GM23338 (cell line): Measurements from ENCODE around the gene ZHX3. TPM values are rescaled to one million over a fixed set of nuclear protein-coding genes. Genes with fewer than 3 reads are reported as not detected.

Experiments
- ATAC-seq: fragments of 200-7000 bp; cut with Tn5 transposase; 3 replicates; pipeline ENCODE4 v1.9.1; 2020
- DNase-seq: peaks from one replicate; pipeline ENCODE4 v3.0.0-alpha.2; 2015; ENCODE audit warnings: low spot score
- H2AFZ ChIP-seq: fragments of 200-600 bp; sonication (generic); 2 replicates; pipeline ENCODE4 v1.8.0; 2016; ENCODE audit warnings: antibody characterized with exemption, mild to moderate bottlenecking, moderate library complexity
- H3F3A ChIP-seq: fragments of 200-600 bp; sonication (generic); replicated peaks from 2 replicates; pipeline ENCODE4 v1.8.0; 2017; ENCODE audit warnings: antibody characterized with exemption, mixed run types, low read depth
- H3K27ac ChIP-seq: fragments of 200-600 bp; sonication (generic); 2 replicates; pipeline ENCODE4 v1.6.1; 2016; ENCODE audit warnings: low read depth
- H3K27me3 ChIP-seq: fragments of 200-600 bp; sonication (generic); 2 replicates; pipeline ENCODE4 v1.8.0; 2016; ENCODE audit warnings: mild to moderate bottlenecking, mixed run types, moderate library complexity; ENCODE audit not compliant: insufficient read depth
- H3K36me3 ChIP-seq: fragments of 200-600 bp; sonication (generic); 2 replicates; pipeline ENCODE4 v1.8.0; 2016; ENCODE audit warnings: mild to moderate bottlenecking; ENCODE audit not compliant: insufficient read depth
- H3K4me1 ChIP-seq: fragments of 200-600 bp; sonication (generic); 2 replicates; pipeline ENCODE4 v1.8.0; 2016; ENCODE audit warnings: mild to moderate bottlenecking, moderate library complexity; ENCODE audit not compliant: insufficient read depth
- H3K4me2 ChIP-seq: fragments of 200-600 bp; sonication (generic); 2 replicates; pipeline ENCODE4 v1.7.1; 2017; ENCODE audit warnings: mixed run types
- H3K4me3 ChIP-seq: fragments of 200-600 bp; sonication (generic); 2 replicates; pipeline ENCODE4 v1.6.1; 2016; ENCODE audit warnings: mixed run types
- H3K79me2 ChIP-seq: fragments of 200-600 bp; sonication (generic); replicated peaks from 2 replicates; pipeline ENCODE4 v1.8.0; 2017; ENCODE audit warnings: mild to moderate bottlenecking; ENCODE audit not compliant: insufficient read depth
- H3K9me2 ChIP-seq: fragments of 200-600 bp; sonication (generic); 2 replicates; pipeline ENCODE4 v1.8.0; 2017; ENCODE audit not compliant: insufficient read depth
- H4K20me1 ChIP-seq: fragments of 200-600 bp; sonication (generic); replicated peaks from 2 replicates; pipeline ENCODE4 v1.8.0; 2017; ENCODE audit warnings: mild to moderate bottlenecking; ENCODE audit not compliant: insufficient read depth
- H3K27ac Mint-ChIP-seq: 2 replicates; pipeline ENCODE4 v1.8.0; 2020; ENCODE audit warnings: inconsistent platforms, mild to moderate bottlenecking, moderate library complexity, mixed read lengths
- H3K27me3 Mint-ChIP-seq: 3 replicates; pipeline ENCODE4 v1.8.0; 2022; ENCODE audit warnings: low read depth, mild to moderate bottlenecking, moderate library complexity, mixed read lengths, inconsistent platforms; ENCODE audit not compliant: insufficient read depth, poor library complexity
- H3K36me3 Mint-ChIP-seq: 3 replicates; pipeline ENCODE4 v1.8.0; 2021; ENCODE audit warnings: low read depth, mild to moderate bottlenecking, inconsistent platforms, moderate library complexity, mixed read lengths
- H3K4me1 Mint-ChIP-seq: 3 replicates; pipeline ENCODE4 v1.8.0; 2020; ENCODE audit warnings: mild to moderate bottlenecking, inconsistent platforms, mixed read lengths
- H3K4me3 Mint-ChIP-seq: 3 replicates; pipeline ENCODE4 v1.8.0; 2021; ENCODE audit warnings: moderate library complexity, mild to moderate bottlenecking, inconsistent platforms, mixed read lengths
- H3K9me3 Mint-ChIP-seq: 3 replicates; pipeline ENCODE4 v1.8.0; 2020; ENCODE audit warnings: moderate library complexity, mild to moderate bottlenecking, inconsistent platforms, mixed read lengths
- CREB1 ChIP-seq: fragments of 250-450 bp; sonication (Bioruptor Pico); IDR thresholded peaks from 2 replicates; pipeline ENCODE4 v1.5.0; 2020; ENCODE audit warnings: low read depth, mild to moderate bottlenecking, moderate library complexity
- EZH2phosphoT487 ChIP-seq: fragments of 200-600 bp; sonication (generic); IDR thresholded peaks from one replicate; pipeline ENCODE4 v1.8.1; 2018; ENCODE audit warnings: antibody characterized with exemption; ENCODE audit not compliant: unreplicated experiment
- JUNB ChIP-seq: IDR thresholded peaks from one replicate; pipeline ENCODE4 v1.6.1; 2016; ENCODE audit warnings: antibody characterized with exemption; ENCODE audit not compliant: unreplicated experiment
- NANOG ChIP-seq: IDR thresholded peaks from 2 replicates; pipeline ENCODE4 v1.6.1; 2016; ENCODE audit warnings: antibody characterized with exemption, borderline replicate concordance
- REST ChIP-seq: IDR thresholded peaks from one replicate; pipeline ENCODE4 v1.6.1; 2018; ENCODE audit warnings: antibody characterized with exemption; ENCODE audit not compliant: unreplicated experiment
- STAT1 ChIP-seq: IDR thresholded peaks from one replicate; pipeline ENCODE4 v1.6.1; 2016; ENCODE audit warnings: antibody characterized with exemption; ENCODE audit not compliant: unreplicated experiment
- ZNF331 ChIP-seq: fragments of 250-450 bp; sonication (Bioruptor Pico); IDR thresholded peaks from 2 replicates; pipeline ENCODE4 v1.5.0; 2020; ENCODE audit warnings: low read depth, mild to moderate bottlenecking, moderate library complexity
- polyA plus RNA-seq: library from polyadenylated mRNA; unstranded; fragments of >200 nt; fragmentation: Nextera tagmentation; extraction: Ambion mirVana; gene quantifications from 2 replicates; pipeline ENCODE4 v1.2.1, GENCODE V29; 2016
- total RNA-seq: library from RNA; depleted of rRNA; stranded (reverse); fragments of >200 nt; shearing (Covaris generic); gene quantifications from 2 replicates; pipeline ENCODE4 v1.2.3, GENCODE V29; 2014
- TF ChIP-seq, protein P1 (sequence below): IDR thresholded peaks from 2 replicates; pipeline ENCODE4 v1.6.1; 2016; ENCODE audit warnings: antibody characterized with exemption
- TF ChIP-seq, protein P2 (sequence below), 2 experiments: fragments of 200-600 bp in 1 of 2; sonication (generic) in 1 of 2; conservative IDR thresholded peaks; 2 replicates each; pipeline versions ENCODE4 v1.5.1 to v1.6.1; 2016 to 2017; ENCODE audit warnings: antibody characterized with exemption in 2 of 2, low read depth in 2 of 2, mild to moderate bottlenecking in 2 of 2, moderate library complexity in 1 of 2

The ZHX3 gene
- total and polyA plus RNA-seq, 2 experiments from 2014 or later: 1.7 to 2.8 TPM

DNA sequence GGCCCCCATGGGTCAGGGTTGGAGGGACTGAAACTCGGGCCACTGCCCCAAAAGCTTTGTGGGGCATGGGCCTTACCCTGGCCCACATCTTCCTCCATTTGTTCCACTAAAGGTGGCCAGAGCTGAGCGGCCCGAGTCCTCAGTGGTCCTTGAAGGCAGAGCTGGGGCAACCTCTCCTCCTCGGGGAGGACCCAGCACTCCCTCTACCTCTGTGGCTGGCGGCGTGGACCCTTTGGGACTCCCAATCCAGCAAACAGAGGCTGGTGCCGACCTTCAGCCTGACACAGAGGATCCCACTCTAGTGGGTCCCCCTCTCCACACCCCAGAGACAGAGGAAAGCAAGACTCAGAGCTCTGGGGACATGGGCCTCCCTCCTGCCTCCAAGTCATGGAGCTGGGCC lies 32.4 kb upstream of the ZHX3 start:
- Histone ChIP-seq H3K27me3 (no peaks in the 10 kb centered on the region), H3K9me2 (no peaks in the 10 kb centered on the region), H3K4me2 (no peak overlapping the region), H2AFZ (no peak overlapping the region), H3K79me2 (no peaks in the 10 kb centered on the region), H3F3A (no peaks in the 10 kb centered on the region), H3K36me3 (no peaks in the 10 kb centered on the region), H3K4me1 (no peaks in the 10 kb centered on the region), H3K4me3 (no peak overlapping the region), H3K27ac (no peak overlapping the region), H4K20me1 (no peaks in the 10 kb centered on the region; the same call in 1 of the 2 replicates)
- H3K27me3 Mint-ChIP-seq: peaks cover 4% of the 10 kb centered on the region
- no peaks in the 10 kb centered on the region; the same call in 2 of the 3 replicates for H3K9me3 Mint-ChIP-seq
- H3K27ac Mint-ChIP-seq: no peak overlapping the region
- TF ChIP-seq REST (no peak), CREB1 (no peak), ZNF331 (CRISPR knock-in tag) (no peak), EZH2phosphoT487 (no peak), STAT1 (no peak)
- no peaks in the 10 kb centered on the region; the same call in 2 of the 3 replicates for H3K36me3 Mint-ChIP-seq
- peaks cover 4% of the 10 kb centered on the region; the same call in 2 of the 3 replicates for H3K4me1 Mint-ChIP-seq
- H3K4me3 Mint-ChIP-seq: no peak overlapping the region
- no peak for ATAC-seq
- DNase-seq: no peak

DNA sequence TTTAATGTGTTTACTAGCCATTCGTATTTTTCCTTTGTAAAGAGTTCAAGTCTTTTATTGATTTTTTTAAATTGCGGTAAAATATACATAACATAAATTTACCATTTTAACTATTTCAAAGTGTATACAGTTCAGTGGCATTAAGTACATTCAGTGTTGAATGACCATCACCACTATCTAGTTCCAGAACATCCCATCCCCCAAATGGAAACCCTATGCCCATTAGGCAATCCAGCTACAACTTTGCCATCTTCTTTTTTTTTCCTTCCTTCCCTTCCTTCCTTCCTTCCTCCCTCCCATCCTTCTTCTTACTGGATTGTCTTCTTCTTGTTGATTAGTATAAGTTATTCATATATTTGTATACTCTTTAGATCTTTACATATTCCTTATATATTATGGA lies 31.7 kb upstream of the ZHX3 start:
- ATAC-seq: no peak
- DNase-seq: no peak
- Histone ChIP-seq H3K27ac (no peak overlapping the region), H3K27me3 (no peaks in the 10 kb centered on the region), H3F3A (no peaks in the 10 kb centered on the region), H4K20me1 (no peaks in the 10 kb centered on the region; the same call in 1 of the 2 replicates), H3K4me3 (no peak overlapping the region), H3K79me2 (no peaks in the 10 kb centered on the region), H3K9me2 (no peaks in the 10 kb centered on the region), H3K36me3 (no peaks in the 10 kb centered on the region), H3K4me1 (no peaks in the 10 kb centered on the region), H2AFZ (no peak overlapping the region), H3K4me2 (no peak overlapping the region)
- H3K4me1 Mint-ChIP-seq: peaks cover 4% of the 10 kb centered on the region; the same call in 2 of the 3 replicates
- no peak overlapping the region for H3K27ac Mint-ChIP-seq
- no peaks in the 10 kb centered on the region; the same call in 2 of the 3 replicates for H3K36me3 Mint-ChIP-seq
- no peak overlapping the region for H3K4me3 Mint-ChIP-seq
- H3K27me3 Mint-ChIP-seq: peaks cover under 1% of the 10 kb centered on the region
- H3K9me3 Mint-ChIP-seq: no peaks in the 10 kb centered on the region; the same call in 2 of the 3 replicates
- TF ChIP-seq ZNF331 (CRISPR knock-in tag): no peak
- TF ChIP-seq, protein P1, sequence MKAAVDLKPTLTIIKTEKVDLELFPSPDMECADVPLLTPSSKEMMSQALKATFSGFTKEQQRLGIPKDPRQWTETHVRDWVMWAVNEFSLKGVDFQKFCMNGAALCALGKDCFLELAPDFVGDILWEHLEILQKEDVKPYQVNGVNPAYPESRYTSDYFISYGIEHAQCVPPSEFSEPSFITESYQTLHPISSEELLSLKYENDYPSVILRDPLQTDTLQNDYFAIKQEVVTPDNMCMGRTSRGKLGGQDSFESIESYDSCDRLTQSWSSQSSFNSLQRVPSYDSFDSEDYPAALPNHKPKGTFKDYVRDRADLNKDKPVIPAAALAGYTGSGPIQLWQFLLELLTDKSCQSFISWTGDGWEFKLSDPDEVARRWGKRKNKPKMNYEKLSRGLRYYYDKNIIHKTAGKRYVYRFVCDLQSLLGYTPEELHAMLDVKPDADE: no peak
- TF ChIP-seq, protein P2, sequence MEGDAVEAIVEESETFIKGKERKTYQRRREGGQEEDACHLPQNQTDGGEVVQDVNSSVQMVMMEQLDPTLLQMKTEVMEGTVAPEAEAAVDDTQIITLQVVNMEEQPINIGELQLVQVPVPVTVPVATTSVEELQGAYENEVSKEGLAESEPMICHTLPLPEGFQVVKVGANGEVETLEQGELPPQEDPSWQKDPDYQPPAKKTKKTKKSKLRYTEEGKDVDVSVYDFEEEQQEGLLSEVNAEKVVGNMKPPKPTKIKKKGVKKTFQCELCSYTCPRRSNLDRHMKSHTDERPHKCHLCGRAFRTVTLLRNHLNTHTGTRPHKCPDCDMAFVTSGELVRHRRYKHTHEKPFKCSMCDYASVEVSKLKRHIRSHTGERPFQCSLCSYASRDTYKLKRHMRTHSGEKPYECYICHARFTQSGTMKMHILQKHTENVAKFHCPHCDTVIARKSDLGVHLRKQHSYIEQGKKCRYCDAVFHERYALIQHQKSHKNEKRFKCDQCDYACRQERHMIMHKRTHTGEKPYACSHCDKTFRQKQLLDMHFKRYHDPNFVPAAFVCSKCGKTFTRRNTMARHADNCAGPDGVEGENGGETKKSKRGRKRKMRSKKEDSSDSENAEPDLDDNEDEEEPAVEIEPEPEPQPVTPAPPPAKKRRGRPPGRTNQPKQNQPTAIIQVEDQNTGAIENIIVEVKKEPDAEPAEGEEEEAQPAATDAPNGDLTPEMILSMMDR (conservative IDR thresholded peaks at IDR 0.05; ENCODE audit: low read depth in 2 of 2): no peak
- TF ChIP-seq NANOG: no peak
- TF ChIP-seq JUNB: no peak
- TF ChIP-seq EZH2phosphoT487: no peak
